GM18951 (cell line): ENCODE data around the gene COG4.
A peak's percentile ranks its signal among the peaks of the same experiment; 100 is the strongest.
"Not testable (repeated sequence)": the region's sequence is repeated elsewhere in the genome, so short reads cannot be mapped to it uniquely, and the experiment has no call there.

Experiments used
- POLR2A ChIP-seq: IDR thresholded peaks from 4 replicates; pipeline ENCODE4 v1.6.1; 2011; ENCODE audit warnings: mild to moderate bottlenecking; ENCODE audit not compliant: insufficient read length, insufficient read depth; ENCODE audit errors: extremely low read depth
- in situ Hi-C: fragments of 300-500 bp; cut with MboI; formaldehyde crosslinking; loops from one replicate; pipeline ENCODE4 v1.12.0; 2022; ENCODE audit warnings: low sequenced_read_pairs, mixed read lengths, inconsistent platforms; ENCODE audit not compliant: unreplicated experiment

Gene COG4

DNA sequence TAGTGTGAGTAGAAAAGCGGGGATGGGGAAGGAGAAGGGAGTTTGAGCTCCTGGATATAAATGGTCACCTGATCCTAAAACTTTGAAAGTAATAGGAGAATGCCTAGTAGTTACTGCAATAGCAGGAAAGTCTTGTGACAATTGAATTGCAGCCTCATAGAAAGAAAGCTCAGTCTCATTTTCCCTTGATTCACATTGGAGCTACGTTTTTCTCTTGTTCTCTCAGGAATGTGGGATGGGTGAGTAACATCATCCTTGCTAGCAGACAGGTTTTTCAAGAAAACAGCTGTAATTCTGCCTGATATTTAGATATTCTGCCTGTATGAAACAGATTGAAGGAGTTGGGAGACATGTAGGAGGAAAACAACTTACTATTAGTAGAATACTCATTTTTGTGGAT is 25.6 kb upstream of the COG4 start:
- in situ Hi-C loops, result no loop called here
- no peak for TF ChIP-seq POLR2A

GRCh38 chr16:70544548-70544947 is 21.2 kb upstream of the COG4 start:
- in situ Hi-C loops, result no loop called here
- no peak for TF ChIP-seq POLR2A

- in situ Hi-C loops, result no loop called here
- no peak for TF ChIP-seq POLR2A
Measured at GRCh38 chr16:70540994-70541393, 17.6 kb upstream of the COG4 start.

- TF ChIP-seq POLR2A, result no peak
- in situ Hi-C loops, result no loop called here
Measured at GRCh38 chr16:70534971-70535370, 11.6 kb upstream of the COG4 start.

DNA sequence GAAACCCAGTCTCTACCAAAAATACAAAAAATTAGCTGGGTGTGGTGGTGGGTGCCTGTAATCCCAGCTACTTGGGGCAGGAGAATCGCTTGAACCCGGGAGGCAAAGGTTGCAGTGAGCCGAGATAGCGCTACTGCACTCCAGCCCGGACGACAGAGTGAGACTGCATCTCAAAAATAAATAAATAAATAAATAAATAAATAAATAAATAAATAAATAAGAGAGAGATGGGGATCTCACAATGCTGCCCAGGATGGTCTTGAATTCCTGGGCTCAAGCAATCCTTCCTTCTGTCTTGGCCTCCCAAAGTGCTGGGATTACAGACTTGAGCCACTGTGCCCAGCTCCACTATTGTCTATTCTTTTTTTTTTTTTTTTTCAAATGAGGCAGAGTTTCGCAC is 6.6 kb upstream of the COG4 start:
- in situ Hi-C loops, result not testable (repeated sequence)

GRCh38 chr16:70529051-70529777 is 5.9 kb upstream of the COG4 start:
- in situ Hi-C loops, result no loop called here
- no peak for TF ChIP-seq POLR2A

GRCh38 chr16:70527315-70527996 is 4.1 kb upstream of the COG4 start:
- in situ Hi-C loops, result no loop called here
- TF ChIP-seq POLR2A, result no peak

GRCh38 chr16:70526403-70526802 is 3.0 kb upstream of the COG4 start:
- in situ Hi-C loops, result no loop called here
- no peak for TF ChIP-seq POLR2A

- in situ Hi-C loops, result not testable (repeated sequence)
Measured at GRCh38 chr16:70524399-70524825, 1.1 kb upstream of the COG4 start.

GRCh38 chr16:70523743-70524398 is 517 bp upstream of the COG4 start, which contains the start of gene SF3B3:
TSS of gene SF3B3 (plus strand) at chr16:70523816. CDS start at chr16:70526657, 2,841 bp downstream.
- in situ Hi-C loops, result no loop called here
- TF ChIP-seq POLR2A, result peak; percentile 69

GRCh38 chr16:70522216-70523075 is 908 bp downstream of the COG4 start:
- no peak for TF ChIP-seq POLR2A
- in situ Hi-C loops, result no loop called here

DNA sequence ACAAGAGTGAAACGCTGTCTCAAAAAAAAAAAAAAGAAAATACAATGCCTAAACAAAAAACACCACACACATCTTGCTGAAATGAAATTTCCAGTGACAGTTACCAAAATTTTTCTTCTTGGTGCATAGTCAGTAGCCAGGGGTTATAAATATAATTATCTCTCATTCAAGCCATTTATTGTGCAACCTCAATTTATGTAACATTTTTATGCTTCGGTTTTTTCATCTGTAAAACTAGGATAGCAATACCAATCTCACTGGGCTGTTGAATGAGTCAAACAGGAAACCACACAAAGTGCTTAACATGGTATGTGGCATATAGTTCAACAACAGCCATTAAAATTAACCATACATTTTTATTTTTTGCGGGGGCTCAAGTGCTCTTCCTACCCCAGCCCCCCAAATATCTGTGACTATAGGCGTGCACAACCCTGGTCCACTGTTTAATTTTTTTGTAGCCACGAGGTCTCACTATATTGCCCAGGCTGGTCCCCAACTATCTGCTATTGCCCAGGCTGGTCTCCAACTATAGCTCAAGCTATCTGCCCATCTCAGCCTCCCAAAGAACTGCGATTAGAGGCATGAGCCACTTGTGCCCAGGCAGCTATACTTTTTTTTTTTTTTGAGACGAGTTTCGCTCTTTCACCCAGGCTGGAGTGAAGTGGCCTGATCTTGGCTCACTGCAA is 2.6 kb downstream of the COG4 start:
- in situ Hi-C loops, result no loop called here
- TF ChIP-seq POLR2A, result no peak
